GM19372 (cell line): ENCODE data around the gene DGKG.

Source experiments
- ATAC-seq: cut with Tn5 transposase; IDR thresholded peaks from one replicate; pipeline ENCODE4 v1.9.1; 2021; ENCODE audit warnings: mild to moderate bottlenecking, low read depth, moderate library complexity; ENCODE audit not compliant: unreplicated experiment

The DGKG gene

GRCh38 chr3:186152361-186152798, 209.7 kb downstream of the DGKG start:
- no peak for ATAC-seq

DNA sequence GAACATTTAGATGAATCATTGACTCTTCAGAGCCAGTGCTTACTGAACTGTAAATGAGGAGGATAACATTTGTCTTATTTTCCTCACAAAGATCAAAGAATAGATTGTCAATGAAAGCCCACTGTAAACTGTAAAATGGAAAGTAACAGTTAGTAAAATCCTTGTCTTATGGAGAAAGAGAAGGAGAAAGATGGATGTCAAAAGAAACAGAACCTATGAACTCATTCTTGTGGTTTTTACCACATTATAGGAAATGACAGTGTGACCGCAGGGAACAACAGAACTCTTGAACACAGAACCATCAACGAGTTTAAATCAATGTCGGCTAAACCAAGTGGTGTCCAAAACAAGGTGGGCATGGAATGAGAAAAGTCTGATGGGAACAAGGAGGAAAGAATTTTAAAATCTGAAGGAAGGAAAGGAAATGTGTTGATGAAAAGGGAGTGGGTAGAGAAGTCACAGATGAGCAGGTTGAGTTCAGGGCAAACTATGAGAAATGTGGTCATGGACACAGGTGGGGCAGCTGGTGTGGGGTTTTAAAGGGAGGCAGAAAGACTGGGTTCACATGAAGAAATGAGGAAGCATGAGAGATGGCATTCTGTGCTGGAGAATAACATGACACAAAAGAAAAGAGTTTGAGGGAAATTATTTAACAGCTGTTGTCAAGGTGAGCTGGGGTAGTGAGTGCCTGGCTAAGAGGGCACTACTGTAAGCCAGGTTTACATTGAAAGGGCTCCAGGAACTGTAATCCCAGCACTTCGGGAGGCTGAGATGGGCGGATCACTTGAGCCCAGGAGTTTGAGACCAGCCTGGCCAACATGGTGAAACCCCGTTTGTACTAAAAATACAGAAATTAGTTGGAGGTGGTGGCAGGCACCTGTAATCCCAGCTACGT, 210.7 kb downstream of the DGKG start:
- ATAC-seq, result no peak

DNA sequence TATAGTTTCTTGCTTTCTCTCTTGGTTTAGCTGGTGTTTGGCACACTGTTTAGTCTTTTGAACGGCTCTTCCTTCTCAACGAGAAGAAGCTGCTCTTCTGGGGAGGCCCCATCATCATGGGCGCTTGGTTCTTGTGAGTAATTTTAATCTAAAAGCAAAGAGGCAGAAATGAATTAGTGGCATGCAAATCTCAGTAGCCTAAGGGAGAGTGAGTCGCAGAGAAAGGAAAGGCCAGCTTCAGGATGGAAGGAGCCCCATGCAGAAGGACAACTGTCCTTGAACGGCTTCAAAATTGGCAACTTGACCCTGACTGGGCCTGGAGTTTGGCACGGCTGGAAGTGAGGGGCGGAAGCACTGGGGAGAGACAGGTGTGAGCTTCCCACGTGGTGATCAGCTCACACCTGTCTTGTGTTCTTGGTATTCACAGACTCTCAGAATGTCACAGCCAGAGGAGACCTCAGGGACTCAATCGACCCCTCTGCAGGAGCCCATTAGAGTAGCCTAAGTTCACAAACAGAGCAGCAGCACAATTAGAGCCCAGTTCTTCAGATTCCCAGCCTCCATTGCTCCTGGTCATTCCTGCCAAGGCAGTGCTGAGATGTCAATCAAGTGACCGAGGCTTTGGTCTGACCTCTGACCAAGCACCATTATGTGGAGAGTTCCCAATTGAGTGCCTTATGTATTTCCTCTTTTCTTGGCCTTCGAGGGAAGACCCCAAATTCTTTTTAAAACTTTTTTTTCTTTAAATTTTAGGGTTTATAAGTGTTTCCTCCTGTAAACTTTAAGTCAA, 211.8 kb downstream of the DGKG start:
- no peak for ATAC-seq

- ATAC-seq, result no peak
Observed at GRCh38 chr3:186149319-186149960, 212.6 kb downstream of the DGKG start.

DNA sequence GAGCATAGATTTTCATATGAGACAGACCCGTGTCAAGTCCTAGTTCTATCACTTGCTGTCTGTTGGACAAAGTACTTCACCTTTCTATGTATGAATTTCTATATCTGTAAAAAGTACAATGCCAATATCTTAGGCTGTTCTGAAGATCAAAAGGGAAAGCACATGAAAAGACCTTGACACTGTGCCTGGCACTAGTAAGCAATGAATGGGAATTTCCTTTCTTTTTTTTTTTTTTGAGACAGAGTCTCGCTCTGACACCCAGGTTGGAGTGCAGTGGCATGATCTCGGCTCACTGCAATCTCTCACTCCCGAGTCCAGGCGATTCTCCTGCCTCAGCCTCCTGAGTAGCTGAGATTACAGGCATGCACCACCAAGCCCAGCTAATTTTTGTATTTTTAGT, 217.8 kb downstream of the DGKG start:
- ATAC-seq, result no peak

GRCh38 chr3:186143250-186143649, 218.8 kb downstream of the DGKG start:
- ATAC-seq, result no peak

DNA sequence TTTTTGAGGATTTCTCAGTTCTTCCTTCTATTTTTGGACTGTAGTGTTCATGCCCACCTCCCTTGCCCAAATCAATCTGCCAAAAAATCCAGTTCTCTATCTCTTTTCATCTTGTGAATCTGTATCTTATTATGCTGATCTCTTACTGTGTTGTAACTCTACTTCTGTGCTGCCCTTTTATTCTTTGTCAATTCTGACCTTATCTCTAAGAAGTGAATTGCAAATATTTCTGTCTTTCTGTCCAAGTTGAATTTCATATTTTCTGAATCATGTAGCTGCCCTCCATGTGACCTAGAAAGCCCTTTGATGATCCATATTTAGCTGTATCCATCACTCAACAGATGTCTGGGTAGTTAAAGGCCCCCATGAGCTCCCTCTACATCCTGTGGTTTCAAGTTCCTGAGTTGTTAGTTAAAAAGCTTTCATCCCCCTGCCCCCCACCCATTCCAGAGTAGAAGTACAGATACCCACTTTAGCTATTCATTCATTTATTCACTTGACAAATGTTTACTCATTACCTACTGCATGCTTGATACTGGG, 219.6 kb downstream of the DGKG start:
- no peak for ATAC-seq

DNA sequence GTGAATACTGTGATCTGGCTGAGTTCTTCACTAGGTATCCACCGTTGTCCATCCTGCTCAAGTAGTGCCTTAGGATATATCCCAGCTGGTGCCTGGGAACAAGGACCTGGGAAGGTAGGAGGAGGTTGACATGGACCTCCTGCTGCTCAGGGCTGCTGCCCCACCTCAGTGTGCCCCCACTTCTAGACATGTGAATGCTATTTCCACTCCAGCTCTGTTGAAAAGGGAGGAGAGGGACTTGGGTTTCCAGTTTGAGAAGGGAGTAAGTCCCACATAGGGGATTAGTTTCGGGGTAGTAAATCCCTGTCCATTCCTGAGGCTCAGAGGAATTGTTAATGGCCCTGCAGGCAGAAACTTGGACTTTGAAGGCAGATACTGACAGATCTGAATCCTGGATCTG, 220.2 kb downstream of the DGKG start:
- no peak for ATAC-seq

DNA sequence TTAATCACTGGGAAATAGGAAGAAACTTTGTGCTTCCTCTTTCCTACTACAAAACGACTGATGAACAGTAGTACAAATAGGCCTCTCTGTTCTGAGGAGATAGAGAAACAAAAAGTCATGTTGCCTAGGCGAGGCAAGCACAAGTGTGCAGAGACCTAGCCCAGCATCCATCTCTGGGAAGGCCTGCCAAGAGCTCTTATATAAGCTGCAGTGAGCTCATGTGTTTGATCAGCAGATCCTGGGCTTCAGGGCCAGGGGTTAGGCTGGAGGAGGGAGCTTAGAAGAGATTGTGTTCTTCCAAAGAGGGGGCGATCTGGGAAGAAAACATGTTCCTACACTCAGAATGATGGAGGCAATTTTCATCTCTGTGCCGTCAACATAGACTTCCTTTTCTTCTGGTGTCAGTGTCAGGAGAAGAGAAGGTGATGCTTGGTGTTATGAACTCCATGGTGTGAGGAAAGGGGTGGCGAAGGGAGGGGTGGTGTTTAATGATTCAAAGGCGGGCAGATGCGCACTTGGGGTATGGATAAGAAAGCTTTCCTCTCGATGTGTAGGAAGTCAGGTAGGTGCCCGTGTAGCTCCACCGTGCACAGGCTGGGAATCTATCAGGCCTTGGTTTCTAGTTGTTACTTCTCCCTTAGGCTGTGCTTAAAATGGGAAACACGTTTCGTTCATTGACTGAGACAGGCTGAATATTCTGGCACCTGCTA, 223.6 kb downstream of the DGKG start:
- no peak for ATAC-seq

- no peak for ATAC-seq
Observed at GRCh38 chr3:186137051-186137685, 224.9 kb downstream of the DGKG start.

DNA sequence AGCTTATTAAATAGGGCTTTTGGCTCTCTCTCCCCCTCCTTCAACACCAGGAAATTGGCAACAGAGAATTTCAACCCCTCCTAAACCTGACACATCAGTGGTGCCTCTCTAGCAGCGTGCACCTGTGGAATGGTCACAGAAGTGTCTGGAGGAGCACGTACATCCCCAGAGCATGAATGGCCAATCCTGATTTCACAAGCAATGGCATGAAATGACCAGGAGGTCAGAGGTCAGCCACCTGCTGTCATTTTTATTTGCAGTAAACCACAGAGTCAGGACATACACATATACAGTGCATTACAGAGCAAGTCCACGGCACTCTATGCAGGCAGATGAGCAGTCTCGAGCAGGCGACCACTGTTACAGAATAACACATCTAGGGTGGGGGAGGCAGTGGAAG, 228.1 kb downstream of the DGKG start:
- no peak for ATAC-seq

DNA sequence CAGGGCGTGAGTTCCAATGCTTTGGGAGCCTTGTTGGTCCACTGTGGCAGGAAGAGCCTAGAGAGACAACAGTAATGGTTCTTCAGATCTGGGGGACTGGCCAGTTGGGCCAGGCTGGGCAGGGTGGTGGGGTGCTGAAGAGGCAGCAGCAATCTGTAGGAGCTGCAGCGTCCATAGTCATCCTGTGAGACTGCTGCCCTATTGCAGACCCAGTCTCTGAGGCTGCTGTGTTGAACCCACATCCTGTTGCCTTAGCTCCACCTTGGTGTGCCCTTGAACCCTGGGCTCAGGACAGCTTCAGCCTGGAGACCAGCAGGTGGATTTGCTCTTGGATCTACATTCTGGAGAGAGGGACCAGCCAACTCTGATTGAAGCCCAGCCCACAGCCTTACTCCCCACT, 229.5 kb downstream of the DGKG start:
- no peak for ATAC-seq

DNA sequence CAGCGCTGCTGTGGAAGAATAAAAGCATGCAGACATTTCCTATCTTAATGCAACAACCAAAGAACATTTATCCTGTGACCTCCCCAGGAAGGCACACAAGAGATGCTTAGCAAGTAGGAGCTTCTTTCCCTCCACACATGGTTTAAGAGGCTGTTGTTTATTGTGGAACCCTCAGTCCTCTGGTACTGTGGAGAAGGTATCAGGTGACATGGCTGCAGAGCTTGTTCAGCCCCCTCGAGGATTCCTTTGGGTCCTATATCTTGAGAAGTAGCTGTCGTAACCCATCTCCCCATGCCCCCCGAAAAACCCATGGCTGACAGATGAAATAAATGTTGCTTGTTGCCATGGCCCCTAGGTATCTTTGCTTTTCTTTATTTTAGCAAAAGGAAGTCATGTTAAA, 232.8 kb downstream of the DGKG start:
- no peak for ATAC-seq

GRCh38 chr3:186128158-186128557, 233.9 kb downstream of the DGKG start:
- ATAC-seq, result no peak

GRCh38 chr3:186127463-186127862, 234.6 kb downstream of the DGKG start:
- ATAC-seq, result no peak

DNA sequence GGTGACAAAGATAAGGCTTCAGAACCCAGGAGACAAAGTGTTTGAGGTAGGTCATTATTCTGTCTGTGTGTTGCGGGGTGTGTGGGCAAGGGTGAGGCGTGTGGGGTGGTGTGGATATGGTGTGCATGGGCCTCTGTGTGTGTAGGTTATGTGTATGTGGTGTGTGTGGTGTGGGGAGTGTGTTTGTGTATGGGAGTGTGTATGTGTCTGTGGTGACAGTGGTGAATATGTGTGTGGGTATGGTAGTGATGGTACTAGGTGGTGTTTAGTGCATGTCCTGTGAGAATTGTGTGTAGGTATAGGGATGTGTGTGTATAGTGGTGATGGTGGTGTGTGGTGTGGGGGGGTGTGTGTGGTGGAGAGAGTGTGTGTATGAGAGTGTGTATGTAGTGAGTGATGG, 236.9 kb downstream of the DGKG start:
- no peak for ATAC-seq

DNA sequence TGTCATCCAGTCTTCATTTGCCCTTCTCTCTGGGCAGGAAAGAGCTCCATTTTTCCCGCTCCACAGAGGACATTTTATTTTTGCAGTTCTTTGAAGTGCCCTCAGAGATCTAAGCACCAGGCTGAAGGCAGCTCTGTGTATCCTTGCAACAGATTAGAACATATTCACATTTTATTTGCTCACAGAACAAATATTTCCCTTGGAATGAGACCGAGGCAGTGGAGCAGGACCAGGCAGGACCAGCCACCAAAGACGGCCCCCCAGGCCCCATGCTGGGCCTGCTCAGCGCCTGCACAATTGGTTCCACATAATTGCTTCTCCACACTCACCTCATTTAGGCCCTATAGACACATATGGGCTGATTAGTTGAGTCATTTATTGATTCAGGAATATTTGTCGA, 237.4 kb downstream of the DGKG start:
- ATAC-seq, result no peak

GRCh38 chr3:186123012-186123411, 239.0 kb downstream of the DGKG start:
- ATAC-seq, result no peak

GRCh38 chr3:186121968-186122367, 240.1 kb downstream of the DGKG start:
- ATAC-seq, result no peak

- no peak for ATAC-seq
Observed at GRCh38 chr3:186121278-186121677, 240.8 kb downstream of the DGKG start.
